T-helper 9 cell (primary cell): ENCODE data around the gene CTSD.
"Not testable (repeated sequence)": the region's sequence is repeated elsewhere in the genome, so short reads cannot be mapped to it uniquely, and the experiment has no call there.

Experiments used
- DNase-seq: peaks from one replicate; pipeline ENCODE4 v3.0.0-alpha.2; 2020
- total RNA-seq, 2 donors: gene quantifications; one replicate each; lab custom pipeline; 2026; lab: John Stamatoyannopoulos, UW

CTSD gene
- total RNA-seq: 18.8 to 48.0 reads per million in 2 donors

DNA sequence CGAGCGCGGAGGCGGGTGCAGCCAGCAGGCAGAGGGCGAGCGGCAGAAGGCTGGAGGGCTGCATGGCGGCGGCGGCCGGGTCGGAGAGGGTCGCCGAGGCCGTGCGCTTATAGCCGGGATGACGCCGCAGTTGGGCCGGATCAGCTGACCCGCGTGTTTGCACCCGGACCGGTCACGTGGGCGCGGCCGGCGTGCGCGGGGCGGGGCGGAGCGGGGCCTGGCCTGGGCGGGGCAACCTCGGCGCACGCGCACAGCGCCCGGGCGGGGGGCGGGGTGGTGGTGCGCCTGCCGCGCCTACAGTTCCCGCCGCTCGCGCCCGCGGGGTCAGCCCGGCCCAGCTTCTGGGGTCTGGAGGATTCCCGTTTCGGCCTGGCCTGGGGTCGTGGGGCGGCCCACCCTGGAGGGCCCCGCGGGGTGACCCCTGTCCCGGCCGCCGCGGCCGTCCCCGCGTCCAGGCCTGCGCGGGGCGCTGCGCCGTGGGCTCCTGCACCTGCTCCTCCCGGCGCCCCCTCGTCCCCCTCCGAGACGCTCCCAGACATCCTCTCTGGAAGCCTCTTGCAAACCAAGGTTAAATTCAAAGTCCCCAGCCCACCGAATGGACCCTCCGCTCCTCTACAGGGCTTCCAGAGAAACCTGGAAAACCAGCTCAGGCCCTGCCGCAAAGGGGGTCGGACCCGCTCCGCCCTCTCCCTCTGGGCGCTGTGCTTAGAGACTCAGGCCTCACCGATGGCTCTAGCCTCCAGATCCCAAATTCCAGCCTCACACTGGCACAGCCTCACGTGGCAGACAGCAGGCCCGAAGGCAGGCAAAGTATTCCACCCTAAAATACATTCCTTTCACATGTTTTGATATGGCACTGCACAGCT is at the start of gene CTSD:
Gene CTSD (minus strand): TSS at position 132 of the 866 bp plus-strand sequence. CDS start 68 bp downstream, at position 64.
- peak; percentile 84 for DNase-seq

DNA sequence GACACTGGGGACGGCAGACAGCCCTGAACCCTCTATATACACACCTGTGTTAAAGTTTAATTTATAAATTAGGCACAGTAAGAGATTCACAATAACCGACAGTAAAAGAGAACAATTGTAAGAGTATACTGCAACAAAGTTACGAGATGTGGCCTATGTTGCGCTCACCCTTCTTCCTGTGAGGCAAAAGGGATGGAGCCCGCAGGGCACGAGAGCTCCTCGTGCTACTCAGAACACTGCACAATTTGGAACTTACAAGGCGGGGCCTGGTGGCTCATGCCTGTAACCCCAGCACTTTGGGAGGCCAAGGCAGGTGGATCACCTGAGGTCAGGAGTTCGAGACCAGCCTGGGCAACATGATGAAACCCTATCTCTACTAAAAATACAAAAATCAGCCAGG is 49.6 kb upstream of the CTSD start:
- not testable (repeated sequence) for DNase-seq

DNA sequence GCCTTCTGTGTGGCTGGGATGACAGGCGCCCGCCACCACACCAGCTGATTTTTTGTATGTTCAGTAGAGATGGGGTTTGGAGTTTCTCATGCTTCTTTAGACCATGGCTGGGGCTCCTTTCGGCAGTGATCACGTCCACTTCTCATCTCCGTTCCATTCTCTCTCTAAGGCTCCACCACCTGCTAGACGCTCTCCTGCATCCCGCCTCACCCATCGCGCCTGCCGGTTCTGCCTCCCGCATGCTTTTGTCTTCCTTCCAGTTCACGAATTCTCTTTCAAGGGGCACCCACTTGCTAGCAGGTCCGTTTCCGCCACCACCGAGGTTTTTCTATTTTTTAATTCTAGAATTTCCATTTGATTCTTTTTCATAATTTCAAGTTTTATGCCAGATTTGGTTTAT is 49.1 kb upstream of the CTSD start:
- no peak for DNase-seq

DNA sequence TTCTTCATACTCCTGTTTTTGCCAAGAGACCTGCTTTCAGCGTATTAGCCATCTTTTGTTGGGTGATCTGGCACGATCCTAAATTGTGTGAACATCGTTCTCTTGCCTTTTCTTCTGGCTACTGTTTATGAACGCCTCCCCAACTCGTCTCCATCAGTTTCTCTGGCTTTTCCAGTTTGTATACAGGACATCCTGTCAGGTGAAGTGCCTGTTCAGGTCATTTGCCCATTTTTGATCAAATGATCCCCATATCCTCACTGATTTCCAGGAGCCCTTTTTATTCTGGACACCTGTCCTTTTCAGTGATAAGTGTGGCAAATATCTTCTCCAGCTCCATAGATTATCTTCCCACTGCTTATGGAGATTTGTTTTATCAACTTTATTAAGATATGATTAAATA is 48.5 kb upstream of the CTSD start:
- DNase-seq: no peak

DNA sequence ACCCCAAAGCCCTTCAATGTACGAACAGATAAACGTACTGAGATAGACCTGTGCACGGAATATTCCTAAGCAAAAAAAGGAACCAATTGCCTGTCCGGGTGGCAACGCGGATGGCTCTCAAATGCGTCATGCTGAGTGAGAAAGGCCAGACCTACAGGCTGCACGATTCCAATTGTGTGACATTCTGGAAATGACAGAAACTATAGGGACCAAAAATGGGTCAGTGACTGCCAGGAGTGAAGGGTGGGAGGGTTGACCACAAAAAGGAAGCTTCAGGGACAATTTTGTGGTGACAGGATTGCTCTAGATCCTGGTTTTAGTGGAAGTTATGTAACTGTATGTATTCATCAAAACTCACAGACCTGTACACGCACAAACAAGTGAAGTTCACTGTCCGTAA is 47.0 kb upstream of the CTSD start:
- DNase-seq: no peak

DNA sequence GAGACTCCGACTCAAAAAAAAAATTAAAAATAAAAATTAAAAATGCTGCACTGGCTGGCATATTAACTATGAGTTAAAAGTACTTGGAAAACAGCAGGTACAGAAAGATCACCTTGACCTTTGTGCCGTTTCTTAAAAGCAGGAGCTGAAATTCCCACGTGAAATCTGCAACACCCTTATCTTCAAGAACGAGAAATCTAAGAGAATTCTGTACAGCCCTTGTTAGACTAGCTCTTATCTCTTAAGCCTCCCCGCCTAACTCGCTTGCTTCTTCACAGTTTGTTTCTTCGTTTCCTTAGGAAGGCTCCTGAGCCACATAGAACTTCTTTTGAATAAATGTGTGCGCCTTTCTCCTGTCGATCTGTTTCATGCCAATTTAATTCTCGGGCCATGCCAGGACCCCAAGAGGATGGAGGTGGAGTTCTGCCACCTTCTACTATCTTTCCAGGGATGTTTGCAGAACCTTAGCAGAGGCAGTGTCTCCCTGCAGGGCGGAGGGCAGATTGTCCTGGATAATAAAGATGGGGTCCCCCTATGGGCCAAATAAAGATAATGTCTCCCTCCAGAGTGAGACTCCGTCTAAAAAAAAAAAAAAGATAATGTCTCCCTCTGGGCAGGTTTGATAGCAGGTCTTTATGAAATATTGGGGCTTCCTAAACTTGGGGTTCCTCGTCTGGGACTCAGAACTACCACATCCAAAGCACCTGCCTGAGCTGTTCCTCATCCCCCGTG is 43.7 kb upstream of the CTSD start:
- DNase-seq: no peak

DNA sequence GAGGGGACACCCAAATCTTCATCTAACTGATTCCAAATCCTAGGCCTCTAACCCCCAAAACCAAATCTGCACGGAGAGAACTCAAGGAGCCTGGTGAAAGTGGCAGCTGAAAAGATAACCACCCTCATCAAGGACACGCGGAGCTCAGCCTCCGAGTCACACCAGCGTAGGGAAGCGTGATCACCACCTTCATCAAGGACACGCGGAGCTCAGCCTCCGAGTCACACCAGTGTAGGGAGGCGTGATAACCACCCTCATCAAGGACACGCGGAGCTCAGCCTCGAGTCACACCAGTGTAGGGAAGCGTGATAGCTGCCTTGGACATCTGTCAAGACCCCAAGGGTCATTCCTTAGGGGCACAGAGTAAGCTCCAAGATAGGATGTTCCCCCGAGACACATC is 41.8 kb upstream of the CTSD start:
- no peak for DNase-seq

DNA sequence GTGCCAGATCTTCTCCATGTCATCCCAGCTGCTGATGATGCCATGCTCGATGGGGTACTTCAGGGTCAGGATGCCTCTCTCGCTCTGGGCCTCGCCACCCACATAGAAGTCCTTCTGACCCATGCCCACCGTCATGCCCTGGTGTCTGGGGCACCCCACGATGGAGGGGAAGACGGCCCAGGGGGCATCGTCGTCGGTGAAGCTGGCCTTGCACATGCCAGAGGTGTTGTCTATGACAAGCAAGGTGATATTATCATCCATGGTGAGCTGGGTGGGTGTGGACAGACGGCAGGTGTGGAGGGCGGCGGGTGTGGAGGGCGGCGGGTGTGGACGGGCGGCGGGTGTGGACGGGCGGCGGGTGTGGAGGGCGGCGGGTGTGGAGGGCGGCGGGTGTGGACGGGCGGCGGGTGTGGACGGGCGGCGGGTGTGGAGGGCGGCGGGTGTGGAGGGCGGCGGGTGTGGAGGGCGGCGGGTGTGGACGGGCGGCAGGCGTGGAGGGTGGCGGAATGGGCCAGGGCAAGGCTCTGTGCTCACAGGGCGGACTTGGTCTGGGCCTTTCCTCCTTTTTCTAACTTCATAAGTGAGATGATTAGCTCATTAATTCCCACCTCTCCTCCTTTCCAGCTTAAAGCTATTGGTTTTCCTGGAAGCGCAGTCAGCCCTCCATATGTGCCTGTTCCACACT is 40.2 kb upstream of the CTSD start:
- not testable (repeated sequence) for DNase-seq

DNA sequence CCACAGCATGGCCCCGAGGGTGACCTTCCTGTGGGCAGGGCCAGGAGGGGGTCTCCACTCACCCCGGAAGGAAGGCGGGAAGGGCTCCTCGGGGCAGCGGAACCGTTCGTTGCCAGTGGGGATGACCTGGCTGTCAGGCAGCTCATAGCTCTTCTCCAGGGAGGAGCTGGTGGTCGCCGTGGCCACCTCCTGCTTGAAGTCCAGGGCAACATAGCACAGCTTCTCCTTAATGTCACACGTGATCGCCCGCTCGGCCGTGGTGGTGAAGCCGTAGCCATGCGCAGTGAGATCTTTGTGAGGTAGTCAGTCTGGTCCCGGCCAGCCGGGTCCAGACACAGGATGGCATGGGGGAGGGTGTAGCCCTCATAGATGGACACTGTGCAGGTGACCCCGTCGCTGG is 39.5 kb upstream of the CTSD start:
- no peak for DNase-seq

DNA sequence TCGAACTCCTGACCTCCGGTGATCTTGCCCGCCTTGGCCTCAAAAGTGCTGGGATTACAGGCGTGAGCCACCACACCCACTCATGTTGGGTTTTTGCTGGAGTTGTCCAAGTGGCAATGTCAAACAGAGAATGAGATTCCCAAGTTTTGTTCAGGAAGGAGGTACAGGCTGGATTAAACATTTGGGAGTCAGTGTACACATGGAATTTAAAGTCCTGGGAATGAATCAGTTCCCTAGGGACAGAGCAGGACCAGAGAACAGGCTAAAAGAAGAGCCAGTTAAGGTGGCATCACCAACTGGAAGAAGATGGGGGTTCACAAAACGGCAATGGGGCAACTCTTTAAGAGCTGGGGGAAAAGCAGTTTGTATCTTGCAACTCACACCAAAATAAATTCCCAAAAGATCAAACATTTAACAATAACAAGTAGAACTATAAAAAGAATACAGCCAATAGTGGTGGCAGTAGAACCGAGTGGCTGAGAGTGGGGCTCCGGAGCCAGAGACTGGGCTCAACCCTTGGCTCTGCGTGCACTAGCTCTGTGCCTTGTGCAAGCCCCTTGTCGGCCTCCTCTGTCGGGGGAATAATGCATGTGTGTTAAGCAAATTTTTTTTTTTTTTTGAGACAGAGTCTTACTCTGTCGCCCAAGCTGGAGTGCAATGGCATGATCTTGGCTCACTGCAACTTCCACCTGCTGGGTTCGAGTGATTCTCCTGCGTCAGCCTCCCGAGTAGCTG is 33.8 kb upstream of the CTSD start:
- DNase-seq: no peak

DNA sequence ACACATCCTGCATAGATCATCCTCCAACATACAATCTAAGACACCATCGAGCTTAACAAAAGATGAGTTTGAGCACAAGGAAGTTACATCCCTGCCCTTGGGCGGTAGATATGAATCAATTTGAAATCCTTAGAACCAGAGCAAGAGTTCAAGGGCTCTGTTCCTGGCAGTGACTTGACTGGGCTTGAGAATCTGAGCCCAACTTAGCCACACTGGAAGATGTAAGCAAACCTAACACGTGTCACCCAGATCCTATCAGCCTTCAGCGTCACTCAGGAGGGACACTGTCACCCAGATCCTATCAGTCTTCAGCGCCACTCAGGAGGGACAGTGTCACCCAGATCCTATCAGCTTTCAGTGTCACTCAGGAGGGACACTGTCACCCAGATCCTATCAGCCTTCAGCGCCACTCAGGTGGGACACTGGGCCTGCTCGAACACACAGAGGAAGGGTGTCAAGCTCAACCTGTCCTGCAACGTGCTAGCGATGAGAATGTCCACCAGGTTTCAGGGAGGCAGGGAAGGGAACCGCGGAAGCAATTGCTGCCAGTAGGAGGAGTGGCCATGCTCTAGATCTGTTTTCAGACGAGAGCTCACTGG is 32.8 kb upstream of the CTSD start:
- no peak for DNase-seq

DNA sequence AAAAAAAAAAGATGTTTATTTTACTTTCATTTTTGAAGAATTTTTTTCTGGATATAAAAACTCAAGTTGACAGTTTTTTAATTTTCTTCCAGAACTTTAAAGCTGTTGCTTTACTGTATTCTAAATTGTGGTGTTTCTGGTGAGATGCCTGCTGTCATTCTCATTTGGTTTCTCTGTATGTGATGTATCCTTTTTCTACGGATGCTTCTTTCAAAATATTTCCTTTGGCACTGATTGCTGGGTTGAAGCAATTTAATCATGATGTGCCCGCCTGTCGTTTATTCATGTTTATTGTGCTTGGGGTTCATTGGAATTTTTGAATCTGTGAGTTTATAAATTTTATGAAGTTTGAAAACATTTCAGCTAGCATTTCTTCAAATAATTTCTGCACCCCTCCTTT is 29.4 kb upstream of the CTSD start:
- DNase-seq: no peak

DNA sequence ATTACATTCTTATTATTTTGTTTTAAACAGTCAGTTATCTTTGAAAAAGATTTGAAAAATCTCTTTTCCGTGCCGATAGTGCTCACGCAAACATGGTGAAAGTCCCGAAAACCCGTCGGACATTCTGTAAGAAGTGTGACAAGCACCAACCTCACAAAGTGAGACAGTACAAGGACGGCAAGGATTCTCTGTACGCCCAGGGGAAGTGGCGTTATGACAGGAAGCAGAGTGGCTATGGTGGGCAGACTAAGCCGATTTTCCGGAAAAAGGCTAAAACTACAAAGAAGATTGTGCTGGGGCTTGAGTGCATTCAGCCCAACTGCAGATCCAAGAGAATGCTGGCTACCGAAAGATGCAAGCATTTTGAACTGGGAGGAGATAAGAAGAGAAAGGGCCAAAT is 28.7 kb upstream of the CTSD start:
- DNase-seq: no peak

DNA sequence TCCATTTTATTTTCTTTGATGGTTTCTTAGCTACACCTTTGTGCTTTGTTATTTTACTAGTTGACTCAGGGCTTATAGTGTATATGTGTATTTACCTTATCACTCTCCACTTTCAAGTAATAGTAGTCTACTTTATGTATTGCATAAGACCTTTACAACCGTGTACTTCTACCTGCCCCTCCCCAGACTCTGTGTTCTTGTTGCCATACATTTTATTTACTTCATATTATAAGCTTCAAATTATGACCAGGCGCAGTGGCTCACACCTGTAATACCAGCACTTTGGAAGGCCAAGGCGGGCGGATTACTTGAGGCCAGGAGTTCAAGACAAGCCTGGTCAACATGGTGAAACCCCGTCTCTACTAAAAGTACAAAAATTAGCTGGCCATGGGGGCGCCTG is 28.2 kb upstream of the CTSD start:
- no peak for DNase-seq

DNA sequence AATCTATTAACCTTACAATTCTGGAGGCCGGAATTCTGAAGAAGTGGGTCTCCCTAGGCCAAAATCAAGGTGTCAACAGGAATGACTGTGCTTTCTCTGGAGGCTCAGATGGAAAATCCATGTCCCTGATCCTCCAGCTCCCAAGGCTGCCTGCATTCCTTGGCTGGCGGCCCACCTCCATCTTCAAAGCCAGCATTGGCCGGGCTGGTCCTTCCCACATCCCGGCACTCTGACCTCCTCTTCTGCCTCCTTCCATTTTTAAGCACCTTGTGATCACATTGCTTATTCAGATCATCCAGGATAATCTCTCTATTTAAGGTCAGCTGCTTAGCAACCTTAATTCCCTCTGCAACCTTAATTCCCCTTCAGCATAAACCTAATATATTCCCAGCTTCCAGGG is 22.7 kb upstream of the CTSD start:
- DNase-seq: no peak

DNA sequence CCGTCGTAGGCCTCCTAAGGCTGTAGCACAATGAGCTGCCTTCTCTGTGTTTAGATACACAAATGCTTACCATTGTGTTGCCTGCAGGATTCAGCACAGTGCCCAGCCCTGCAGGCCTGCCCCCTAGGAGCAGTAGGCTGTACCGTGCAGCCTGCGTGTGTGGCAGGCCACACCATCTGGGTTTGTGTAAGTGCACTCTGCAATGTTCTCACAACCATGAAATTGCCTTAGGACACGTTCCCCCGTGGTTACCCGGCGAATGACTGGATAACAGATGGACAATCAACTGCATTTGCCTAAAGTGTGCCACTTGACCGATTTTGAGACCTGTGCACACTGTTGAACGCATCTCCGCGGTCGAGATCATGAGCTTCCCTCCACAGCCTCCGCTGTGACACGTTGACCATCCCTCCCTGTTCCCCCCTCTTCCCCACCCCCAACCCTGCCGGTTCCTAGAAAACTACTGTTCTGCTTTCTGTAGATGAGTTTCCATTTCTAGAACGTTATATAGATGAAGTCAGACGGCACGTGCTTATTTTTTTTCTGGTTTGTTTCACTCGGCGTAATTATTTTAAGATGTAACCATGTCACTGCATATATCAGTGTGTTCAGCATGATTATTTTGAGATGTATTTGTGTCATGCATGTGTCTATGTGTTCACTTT is 22.2 kb upstream of the CTSD start:
- no peak for DNase-seq

DNA sequence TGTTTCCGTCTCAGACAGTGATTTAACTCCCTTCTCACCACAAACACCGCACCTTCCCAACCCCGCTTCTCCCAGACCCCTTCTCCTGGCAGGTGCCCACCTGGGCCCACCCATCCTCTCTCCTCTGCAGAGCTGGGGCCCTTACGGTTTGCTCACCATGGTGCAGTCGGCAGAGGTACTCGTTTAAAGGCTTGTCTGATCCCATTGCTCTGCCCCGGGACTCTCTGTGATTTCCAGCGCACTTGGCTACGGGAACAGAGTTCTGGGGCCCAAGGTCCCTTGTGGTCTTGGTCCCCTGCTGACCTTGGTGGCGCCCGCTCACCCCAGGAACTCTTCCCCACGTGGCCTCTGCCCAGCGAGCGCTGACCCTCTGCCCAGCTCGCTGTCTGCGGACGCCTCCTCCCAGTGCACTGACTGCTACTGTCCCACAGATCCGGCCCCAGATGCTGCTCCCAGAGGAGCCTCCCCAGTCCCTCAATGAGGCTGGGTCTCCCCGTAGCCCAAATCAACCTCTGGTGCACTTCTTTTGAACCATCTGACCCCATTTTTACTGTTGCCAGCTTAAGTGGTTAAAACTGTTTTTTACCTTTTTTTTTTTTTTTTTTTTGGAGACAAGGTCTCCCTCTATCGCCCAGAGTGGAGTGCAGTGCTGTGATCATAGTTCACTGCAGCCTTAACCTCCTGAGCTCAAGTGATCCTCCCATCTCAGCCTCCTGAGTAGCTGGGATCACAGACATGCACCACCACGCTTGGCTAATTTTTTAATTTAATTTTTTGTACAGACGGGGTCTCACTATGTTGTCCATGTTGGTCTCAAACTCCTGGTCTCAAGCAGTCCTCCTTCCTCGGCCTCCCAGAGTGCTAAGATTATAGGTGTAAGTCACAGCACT is 21.3 kb upstream of the CTSD start:
- no peak for DNase-seq

DNA sequence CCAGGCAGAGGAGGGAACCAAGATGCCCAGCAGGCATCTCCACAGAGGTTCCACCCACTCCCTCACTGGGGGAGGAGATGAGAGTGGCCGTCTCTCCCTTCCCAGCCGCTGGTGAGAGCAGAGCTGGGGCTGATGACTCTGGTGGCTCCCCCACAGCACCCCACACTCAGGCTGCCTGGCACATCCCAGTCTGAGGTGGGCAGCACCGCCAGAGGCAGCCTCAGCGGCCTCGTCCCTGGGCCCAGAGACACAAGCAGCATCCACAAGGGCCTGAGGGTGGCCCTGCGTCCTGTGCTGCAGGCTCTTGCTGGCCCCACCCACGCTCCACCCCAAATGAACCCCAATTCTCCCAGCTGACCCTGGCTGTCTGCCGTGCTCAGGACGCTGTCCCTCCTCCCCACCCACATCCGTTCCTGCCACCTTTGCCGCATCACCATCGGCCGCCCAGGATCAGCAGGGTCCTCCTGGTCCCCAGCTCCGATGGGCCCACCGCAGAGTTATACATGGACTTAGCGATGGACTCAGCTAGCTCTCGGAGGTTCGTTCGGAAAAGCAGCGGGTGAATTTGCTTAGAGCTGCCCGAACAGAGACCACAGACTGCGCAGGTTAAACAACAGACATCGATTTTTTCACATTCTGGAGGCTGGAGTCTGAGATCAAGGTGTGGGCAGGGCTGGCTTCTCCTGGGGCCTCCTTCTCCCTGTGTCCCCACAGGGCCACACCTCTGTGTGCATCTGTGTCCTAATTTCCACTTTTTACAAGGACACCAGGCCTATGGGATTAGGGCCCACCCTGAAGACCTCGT is 20.2 kb upstream of the CTSD start:
- no peak for DNase-seq

DNA sequence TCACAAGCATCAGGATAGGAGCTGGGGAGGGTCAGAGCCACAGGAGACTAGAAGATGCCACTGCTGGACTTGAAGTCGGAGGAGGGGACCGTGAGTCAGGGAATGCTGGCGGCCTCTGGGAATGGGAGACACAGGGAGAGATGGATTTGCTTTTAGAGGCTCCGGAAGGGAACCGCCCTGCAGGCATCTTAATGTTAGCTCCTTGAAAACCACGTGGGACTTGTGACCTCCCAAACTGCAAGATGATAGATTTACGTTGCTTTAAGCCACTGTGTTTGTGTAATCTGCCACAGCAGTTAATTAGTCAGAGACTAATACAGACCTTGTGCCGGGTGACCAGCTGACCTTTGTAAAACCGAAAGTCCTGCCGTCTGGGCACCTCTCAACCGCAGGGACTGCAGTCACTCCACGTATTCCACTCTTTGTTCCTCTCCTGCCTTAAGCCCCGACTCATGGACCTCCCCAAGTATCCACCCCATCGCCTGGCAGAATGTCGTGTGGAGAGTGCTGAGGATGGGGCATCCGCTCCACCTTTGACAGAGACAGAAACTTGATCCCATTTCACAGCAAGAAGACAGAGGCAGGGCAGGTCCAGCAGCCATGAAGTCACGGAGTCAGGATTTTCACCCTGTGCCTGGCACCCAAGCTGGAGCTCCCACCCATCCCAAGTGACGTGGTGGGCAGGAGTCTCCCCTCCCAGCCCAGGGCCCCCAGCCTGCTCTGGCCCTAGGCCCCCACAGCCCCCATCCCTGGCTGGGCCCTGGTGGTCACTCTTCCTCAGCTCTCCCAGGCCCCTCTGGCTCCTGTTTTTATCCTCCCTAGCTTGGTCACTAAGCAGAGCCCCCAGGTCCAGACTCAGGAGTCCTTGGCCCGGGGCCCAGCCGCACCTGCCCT is 19.4 kb upstream of the CTSD start:
- no peak for DNase-seq
